ENCODE measurements around the gene SPATA24.

- TF ChIP-seq CTCF (IDR thresholded peaks at IDR 0.05) (no peak), POLR2A (IDR thresholded peaks at IDR 0.05) (no peak)
Observed at GRCh38 chr5:139369181-139369580, 34.7 kb downstream of the SPATA24 start.

All from body of pancreas (tissue), 4 donors.